ENCODE data around the gene COG2.
"Not testable (repeated sequence)": the region's sequence is repeated elsewhere in the genome, so short reads cannot be mapped to it uniquely, and the experiment has no call there.

Gene COG2

DNA sequence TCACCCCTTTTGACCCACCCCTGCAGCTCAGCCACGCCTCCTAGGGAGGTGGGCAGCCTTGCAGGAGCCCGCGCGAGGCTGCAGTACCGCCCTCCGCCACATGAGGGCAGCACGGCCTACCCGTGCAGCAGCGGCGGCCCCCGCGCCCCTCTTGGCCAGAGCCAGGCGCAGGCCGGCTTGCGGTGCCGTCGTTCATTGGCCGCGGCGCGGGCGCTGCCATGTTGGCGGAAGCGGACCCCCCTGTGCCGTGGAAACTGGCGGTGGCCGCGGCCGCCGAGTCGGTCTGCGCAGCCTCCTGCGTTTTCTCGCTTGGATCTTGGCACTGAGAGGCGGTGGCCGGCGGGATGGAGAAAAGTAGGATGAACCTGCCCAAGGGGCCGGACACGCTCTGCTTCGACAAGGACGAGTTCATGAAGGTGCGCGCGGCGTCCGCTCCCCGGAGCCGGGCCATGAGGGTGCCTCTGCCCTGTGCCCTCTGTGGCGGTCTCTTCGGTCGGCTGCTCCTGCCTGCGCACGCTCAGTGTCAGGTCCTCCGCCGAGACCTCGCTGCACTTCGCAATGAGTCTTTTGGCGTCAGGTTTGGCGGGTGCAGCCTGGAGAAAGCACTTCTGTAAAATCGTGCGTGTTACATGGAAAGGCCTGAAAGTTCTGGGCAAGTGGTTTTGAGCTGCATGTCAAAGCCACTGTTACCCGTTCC is at the start of gene COG2:
COG2 (plus strand) TSS at position 219 of the 697 bp plus-strand sequence; CDS start at position 345, 126 bp downstream.
- peak; percentile 91 for DNase-seq

- DNase-seq, result no peak
These were observed 49.4 kb upstream of the COG2 start for GRCh38 chr1:230592848-230593414.

DNA sequence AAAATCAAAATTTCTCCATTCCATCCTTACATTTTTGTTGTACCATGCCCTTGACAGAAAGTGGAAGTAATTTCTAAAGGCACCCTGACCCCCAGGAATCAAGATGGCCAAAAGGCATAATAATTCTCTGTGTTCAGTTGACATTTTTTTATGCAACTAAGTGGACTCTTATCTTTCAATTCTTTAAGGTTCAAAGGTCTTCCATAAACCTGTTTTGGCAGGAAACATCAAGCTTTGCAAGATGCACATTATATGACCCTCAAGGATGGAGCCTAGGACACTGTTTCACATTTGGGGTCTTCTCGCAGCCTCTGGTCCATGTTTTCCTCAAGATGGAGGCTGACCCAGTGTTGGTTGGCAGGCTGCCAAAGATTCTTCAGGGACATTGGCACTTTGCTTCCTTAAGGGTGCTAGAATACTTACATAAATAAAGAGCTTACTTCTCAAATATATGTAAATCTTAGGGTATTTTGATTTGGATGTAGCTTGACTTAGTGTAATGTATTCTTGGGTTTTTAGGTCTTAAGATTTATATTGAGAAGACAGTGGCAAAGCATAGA is 48.0 kb upstream of the COG2 start:
- no peak for DNase-seq

DNA sequence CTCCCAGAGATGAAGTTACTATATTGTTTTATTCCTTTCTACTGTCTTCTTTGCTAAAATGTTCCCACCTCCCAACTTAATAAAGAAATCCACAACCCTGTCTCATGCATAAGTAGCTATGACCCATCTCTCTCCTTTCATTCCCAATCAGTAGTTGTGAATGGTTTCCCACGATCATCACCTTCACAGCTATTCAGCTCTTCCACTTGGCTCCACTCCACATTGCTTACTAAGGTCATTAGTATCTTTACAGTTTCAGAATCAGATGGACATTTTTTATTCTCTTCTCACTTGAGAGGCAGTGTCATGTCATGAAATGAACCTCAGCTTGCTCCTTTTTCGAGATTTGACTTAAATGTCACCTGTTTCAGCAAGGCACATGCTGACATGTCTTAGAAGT is 47.1 kb upstream of the COG2 start:
- no peak for DNase-seq

DNA sequence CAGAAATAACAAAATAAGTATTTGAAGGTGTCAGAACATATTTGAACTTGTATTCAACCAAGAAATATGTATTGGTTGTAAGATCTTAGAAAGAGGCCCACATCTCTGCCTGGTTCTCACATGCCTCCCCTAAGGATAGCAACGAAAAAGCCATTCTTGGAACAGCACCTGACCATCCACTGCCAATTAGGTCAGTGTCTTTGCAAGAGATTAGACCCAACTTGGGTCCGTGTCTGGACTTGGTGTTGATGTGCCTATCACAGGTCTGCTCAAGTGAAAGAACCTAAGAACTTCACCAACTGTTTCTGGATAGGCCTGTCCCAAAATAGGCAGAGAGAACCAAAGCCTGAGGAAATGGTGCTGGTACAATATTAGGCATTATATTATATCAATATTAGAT is 46.0 kb upstream of the COG2 start:
- DNase-seq, result no peak

DNA sequence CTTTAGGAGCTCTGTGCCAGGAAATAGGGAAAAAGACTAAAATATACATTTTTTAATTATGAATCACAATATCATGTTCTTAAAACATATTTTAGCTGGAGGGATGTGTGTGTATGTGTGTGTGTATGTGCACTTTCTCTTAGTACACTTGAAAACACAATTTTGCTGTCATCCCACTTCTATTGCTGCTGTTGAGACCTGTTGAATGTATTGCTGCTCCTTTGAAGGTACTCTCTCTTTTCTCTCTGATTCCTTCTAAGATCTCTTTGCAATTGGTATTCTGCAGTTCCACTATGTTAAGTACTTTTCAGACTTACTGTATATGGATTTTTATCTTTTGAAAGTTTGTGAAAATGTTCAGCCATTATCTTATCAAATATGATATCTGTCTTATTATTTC is 43.5 kb upstream of the COG2 start:
- no peak for DNase-seq

DNA sequence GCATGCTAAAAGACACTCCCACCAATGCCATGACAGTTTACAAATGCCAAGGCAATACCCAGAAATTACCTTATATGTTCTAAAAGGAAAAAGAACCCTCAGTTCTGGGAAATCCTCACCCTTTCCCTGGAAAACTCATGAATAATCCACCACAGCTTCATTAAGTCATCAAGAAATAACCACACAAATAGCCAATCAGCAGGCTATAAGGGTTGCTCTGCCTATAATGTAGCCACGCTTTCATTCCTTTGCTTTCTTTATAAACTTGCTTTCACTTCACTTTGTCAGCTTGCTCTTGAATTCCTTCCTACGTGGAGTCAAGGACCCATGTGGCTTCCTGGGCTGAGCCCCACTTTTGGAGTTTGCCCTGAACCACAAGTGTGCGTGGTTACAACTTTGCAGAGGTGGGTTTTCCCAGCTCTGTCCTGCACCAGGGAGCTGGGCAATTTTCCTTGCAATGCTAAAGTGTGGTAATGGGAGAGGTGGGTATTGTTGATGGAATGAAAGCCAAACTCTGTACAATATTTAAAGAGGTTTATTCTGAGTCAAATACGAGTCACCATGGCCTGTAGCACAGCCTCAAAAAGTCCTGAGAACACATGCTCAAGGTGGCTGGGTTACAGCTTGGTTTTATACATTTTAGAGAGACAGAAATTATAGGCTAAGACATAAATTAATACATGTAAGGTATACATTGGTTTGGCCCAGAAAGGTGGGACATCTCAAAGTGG is 42.2 kb upstream of the COG2 start:
- DNase-seq, result no peak

DNA sequence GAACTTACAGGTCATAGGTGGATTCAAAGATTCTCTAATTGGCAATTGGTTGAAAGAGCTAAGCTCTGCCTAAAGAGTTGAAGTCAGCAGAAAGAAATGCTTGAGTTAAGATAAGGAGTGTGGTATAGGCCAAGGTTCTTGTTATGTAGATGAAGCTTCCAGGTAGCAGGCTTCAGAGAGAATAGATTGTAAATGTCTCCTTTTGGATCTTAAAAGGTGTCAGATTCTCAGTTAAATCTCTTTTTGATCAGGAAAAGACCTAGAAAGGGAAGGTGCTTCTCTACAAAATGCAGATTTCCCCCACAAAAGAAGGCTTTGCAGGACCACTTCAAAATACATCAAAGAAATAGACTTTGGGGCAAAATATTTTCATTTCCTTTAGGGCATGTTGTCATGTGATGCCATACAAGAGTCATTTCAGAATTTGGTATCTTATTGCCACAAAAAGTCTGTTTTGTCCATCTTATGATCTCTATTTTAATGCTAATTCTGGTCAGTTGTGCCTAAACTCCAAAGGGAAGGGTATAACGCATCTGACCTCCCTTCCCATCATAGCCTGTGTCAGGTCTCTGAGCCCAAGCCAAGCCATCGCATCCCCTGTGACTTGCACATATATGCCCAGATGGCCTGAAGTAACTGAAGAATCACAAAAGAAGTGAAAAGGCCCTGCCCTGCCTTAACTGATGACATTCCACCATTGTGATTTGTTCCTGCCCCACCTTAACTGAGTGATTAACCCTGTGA is 41.5 kb upstream of the COG2 start:
- DNase-seq, result not testable (repeated sequence)

DNA sequence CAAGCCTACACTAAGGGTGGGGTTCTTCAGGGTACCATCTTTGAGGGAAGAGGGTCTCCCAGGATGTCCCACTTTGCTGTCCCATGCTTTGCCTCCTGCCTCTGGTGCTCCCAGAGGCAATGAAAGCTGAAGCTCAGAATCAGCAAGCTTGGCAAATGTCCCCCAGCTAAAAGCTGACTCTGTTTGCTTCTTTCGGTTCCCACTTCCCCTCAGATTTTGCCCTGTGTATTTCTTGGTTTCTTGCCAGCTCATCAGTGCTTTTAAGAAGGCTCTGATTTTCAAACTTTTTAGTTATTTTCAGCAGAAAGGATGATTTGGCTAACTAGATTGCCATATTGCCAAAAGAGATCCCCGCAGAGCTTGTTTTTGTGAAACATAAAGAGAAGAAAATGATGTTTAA is 33.1 kb upstream of the COG2 start:
- DNase-seq, result no peak

GRCh38 chr1:230610589-230610988 is 31.7 kb upstream of the COG2 start:
- DNase-seq, result no peak

GRCh38 chr1:230611128-230611877 is 31.0 kb upstream of the COG2 start:
- no peak for DNase-seq

DNA sequence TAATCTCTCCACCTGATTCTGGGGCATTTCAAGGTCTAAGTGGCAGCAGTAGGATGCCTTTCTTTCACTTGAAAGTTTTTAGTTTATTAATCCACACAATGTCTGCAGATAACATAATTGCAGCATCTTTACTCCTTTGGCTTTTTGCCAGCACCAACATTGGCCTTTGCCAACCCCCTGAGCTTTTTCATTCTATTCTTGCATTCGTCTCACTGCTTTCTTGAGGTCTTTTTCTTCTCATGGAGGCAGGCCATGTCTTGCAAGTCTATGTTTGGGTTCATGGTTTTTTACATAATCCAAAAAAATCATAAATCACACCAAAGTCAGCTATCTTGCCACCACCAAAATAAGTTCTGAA is 30.4 kb upstream of the COG2 start:
- DNase-seq, result no peak

DNA sequence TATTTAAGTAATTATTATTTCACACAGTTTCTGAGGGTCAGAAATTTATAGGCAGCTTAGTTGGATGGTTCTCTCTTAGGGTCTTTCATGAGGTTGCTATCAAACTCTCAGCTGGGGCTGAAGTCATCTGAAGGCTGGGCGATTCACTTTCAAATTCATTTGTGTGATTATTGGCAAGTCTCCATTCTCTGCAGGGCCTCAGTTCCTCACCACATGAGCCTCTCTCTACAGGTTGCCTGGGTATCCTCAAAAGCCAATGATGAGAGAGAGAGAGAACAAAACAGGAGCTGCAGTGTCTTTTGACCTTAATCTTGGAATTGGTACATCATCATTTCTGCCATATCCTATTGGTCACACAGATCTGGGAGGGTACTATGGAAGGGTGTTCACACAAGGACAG is 29.6 kb upstream of the COG2 start:
- no peak for DNase-seq

GRCh38 chr1:230614121-230614520 is 28.2 kb upstream of the COG2 start:
- no peak for DNase-seq

GRCh38 chr1:230618537-230618936 is 23.7 kb upstream of the COG2 start:
- DNase-seq, result no peak

DNA sequence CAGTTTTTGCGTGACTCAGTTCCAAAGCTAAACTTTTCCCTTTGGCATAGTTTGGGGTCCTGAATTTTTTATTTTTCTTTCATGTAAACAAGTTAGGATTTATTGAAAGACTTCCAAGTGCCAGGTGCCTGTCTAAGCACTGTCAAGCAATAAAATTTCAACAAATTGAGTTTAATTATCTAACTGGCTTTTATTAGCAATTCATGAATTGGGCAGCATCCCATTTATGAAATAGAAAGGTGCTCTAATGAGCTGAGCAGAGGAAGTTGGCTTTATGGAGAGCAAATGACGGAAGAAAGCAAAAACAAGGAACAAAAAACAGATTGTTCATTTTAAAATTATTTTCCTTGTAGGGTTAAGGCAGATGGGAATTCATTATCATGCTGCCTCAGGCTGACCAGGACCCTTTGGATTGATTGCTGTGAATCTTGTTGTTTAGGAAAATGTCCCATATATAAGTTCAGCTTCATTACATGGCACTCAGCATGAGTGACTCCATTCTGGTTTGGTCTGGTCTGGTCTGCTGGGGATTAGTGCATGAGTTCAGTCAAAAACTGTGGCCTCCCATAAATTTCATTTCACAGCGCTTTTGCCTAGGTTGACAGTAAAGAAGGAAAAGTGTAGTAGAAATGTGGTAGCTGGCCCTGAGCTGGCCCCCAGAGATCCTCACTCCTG is 21.5 kb upstream of the COG2 start:
- no peak for DNase-seq

GRCh38 chr1:230621324-230622030 is 20.8 kb upstream of the COG2 start:
- DNase-seq, result no peak

GRCh38 chr1:230622151-230622550 is 20.1 kb upstream of the COG2 start:
- DNase-seq, result no peak

DNA sequence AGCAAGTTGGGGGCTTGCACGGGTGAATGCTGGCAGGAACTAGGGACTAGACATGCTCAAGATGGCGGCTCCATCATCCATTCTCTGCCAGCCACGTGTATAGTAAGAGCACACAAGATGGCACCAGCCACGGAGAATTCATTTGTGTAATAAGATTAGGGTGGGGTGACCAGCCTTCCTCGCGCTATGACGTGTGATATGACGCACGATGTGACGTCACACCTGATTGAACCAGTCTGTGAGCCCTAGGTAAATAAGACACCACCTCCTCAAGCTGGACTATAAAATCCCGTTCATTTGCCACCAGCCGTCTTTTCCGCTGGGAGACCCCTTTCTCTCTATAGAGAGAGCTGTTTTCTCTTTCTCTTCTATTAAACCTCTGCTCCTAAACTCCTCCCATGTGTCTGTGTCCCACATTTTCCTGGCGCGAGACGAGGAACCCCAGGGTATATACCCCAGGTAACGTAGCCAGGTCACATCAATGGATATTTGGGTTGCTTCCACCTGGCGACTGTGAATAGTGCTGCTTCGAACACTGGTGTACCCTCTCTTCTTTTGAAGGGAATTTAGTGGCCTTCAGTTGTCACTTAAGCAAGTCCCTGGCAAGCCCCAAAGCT is 18.1 kb upstream of the COG2 start:
- DNase-seq, result no peak

- DNase-seq, result no peak
These were observed 16.0 kb upstream of the COG2 start for GRCh38 chr1:230626232-230626631.

- no peak for DNase-seq
These were observed 14.5 kb upstream of the COG2 start for GRCh38 chr1:230627767-230628166.
